Panc1 (cell line): ENCODE measurements around the gene QSOX1. TPM values are rescaled to one million over a fixed set of nuclear protein-coding genes. Genes with fewer than 3 reads are reported as not detected.

Source experiments
- ATAC-seq: fragments of 200-7000 bp; cut with Tn5 transposase; 2 replicates; pipeline ENCODE4 v1.9.1; 2020; ENCODE audit warnings: mild to moderate bottlenecking, moderate library complexity
- BruUV-seq: library from RNA; stranded (reverse); fragments of 400-500 nt; replicated peaks from 2 replicates; lab custom pipeline; 2021; lab: Mats Ljungman, UMichigan
- CTCF ChIA-PET: fragments of 300-600 bp; sonication (Branson Sonifier 250); formaldehyde crosslinking; loops from one replicate; lab custom pipeline; 2022; ENCODE audit warnings: antibody characterized with exemption; lab: Charles Lee
- POLR2A ChIA-PET: fragments of 300-600 bp; sonication (Branson Sonifier 250); formaldehyde crosslinking; loops from one replicate; lab custom pipeline; 2022; ENCODE audit warnings: antibody characterized with exemption; lab: Charles Lee
- DNase-seq: peaks from one replicate; pipeline ENCODE4 v3.0.0-alpha.2; 2010; ENCODE audit warnings: low read depth, low spot score
- H3K27ac ChIP-seq: 2 replicates; pipeline ENCODE4 v1.5.1; 2011; ENCODE audit warnings: mild to moderate bottlenecking, low read length, inconsistent platforms
- H3K27me3 ChIP-seq: fragments of 200-500 bp; sonication (Bioruptor generic); 2 replicates; pipeline ENCODE4 v1.6.0; 2014; ENCODE audit warnings: low read length, inconsistent platforms; ENCODE audit not compliant: control insufficient read depth, insufficient read depth
- H3K36me3 ChIP-seq: fragments of 200-500 bp; sonication (Bioruptor generic); 2 replicates; pipeline ENCODE4 v1.5.1; 2014; ENCODE audit warnings: inconsistent platforms, mild to moderate bottlenecking, low read length, moderate library complexity; ENCODE audit not compliant: control insufficient read depth, insufficient read depth
- H3K4me1 ChIP-seq: 2 replicates; pipeline ENCODE4 v1.5.1; 2011; ENCODE audit warnings: inconsistent platforms, mild to moderate bottlenecking, low read length, moderate library complexity; ENCODE audit not compliant: control insufficient read depth, insufficient read depth
- H3K4me3 ChIP-seq, 2 experiments: 2 replicates each; pipeline ENCODE4 v1.5.1; 2011 to 2012; ENCODE audit warnings: low read depth in 2 of 2, low read length in 2 of 2, mild to moderate bottlenecking in 2 of 2, inconsistent platforms in 1 of 2, moderate library complexity in 1 of 2
- H3K9me3 ChIP-seq: fragments of 200-500 bp; sonication (Bioruptor generic); 2 replicates; pipeline ENCODE4 v1.5.1; 2014; ENCODE audit warnings: low read depth, mild to moderate bottlenecking, inconsistent platforms, low read length, moderate library complexity; ENCODE audit not compliant: control insufficient read depth, insufficient read depth
- CTCF ChIP-seq: fragments of 450-650 bp; IDR thresholded peaks from 2 replicates; pipeline ENCODE4 v1.5.1; 2017; ENCODE audit warnings: mild to moderate bottlenecking
- POLR2AphosphoS5 ChIP-seq: IDR thresholded peaks from 2 replicates; pipeline ENCODE4 v1.6.1; 2012; ENCODE audit warnings: mild to moderate bottlenecking, low read depth, low read length, moderate library complexity
- SIN3A ChIP-seq: IDR thresholded peaks from 2 replicates; pipeline ENCODE4 v1.6.1; 2012; ENCODE audit warnings: low read depth, mild to moderate bottlenecking, low read length, moderate library complexity, borderline replicate concordance; ENCODE audit not compliant: insufficient read depth
- TCF7L2 ChIP-seq: IDR thresholded peaks from 2 replicates; pipeline ENCODE4 v1.6.1; 2011; ENCODE audit warnings: mild to moderate bottlenecking, low read depth, low read length, inconsistent platforms
- in situ Hi-C: cut with HindIII; loops from 2 replicates; pipeline ENCODE4 v1.10.0; 2016; ENCODE audit warnings: low sequenced_read_pairs, low pct_unique_long_range_greater_than_20kb
- intact Hi-C: fragments of 100-400 bp; cut with micrococcal nuclease; formaldehyde crosslinking; loops from one replicate; pipeline ENCODE4 v1.10.0; 2022; ENCODE audit not compliant: unreplicated experiment
- total RNA-seq: library from RNA; stranded (reverse); gene quantifications from one replicate; pipeline ENCODE4 v1.2.1, GENCODE V29; 2021; ENCODE audit not compliant: unreplicated experiment
- TF ChIP-seq, protein P1 (sequence below), 2 experiments: IDR thresholded peaks; 2 replicates each; pipeline ENCODE4 v1.6.1; 2011 to 2012; ENCODE audit warnings: low read depth in 2 of 2, control low read depth in 1 of 2, low read length in 1 of 2, mild to moderate bottlenecking in 1 of 2, moderate library complexity in 1 of 2; ENCODE audit not compliant: insufficient read depth in 1 of 2

QSOX1 gene
- total RNA-seq, 1 experiment from 2014 or later = 152 TPM

GRCh38 chr1:180238675-180239074 lies 84.0 kb downstream of the QSOX1 start:
- no peak for TF ChIP-seq CTCF
- no peak for TF ChIP-seq TCF7L2
- TF ChIP-seq SIN3A = no peak
- TF ChIP-seq, protein P1, sequence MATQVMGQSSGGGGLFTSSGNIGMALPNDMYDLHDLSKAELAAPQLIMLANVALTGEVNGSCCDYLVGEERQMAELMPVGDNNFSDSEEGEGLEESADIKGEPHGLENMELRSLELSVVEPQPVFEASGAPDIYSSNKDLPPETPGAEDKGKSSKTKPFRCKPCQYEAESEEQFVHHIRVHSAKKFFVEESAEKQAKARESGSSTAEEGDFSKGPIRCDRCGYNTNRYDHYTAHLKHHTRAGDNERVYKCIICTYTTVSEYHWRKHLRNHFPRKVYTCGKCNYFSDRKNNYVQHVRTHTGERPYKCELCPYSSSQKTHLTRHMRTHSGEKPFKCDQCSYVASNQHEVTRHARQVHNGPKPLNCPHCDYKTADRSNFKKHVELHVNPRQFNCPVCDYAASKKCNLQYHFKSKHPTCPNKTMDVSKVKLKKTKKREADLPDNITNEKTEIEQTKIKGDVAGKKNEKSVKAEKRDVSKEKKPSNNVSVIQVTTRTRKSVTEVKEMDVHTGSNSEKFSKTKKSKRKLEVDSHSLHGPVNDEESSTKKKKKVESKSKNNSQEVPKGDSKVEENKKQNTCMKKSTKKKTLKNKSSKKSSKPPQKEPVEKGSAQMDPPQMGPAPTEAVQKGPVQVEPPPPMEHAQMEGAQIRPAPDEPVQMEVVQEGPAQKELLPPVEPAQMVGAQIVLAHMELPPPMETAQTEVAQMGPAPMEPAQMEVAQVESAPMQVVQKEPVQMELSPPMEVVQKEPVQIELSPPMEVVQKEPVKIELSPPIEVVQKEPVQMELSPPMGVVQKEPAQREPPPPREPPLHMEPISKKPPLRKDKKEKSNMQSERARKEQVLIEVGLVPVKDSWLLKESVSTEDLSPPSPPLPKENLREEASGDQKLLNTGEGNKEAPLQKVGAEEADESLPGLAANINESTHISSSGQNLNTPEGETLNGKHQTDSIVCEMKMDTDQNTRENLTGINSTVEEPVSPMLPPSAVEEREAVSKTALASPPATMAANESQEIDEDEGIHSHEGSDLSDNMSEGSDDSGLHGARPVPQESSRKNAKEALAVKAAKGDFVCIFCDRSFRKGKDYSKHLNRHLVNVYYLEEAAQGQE (IDR thresholded peaks at IDR 0.05; ENCODE audit: insufficient read depth in 1 of 2, low read depth in 2 of 2, low read length in 1 of 2) = no peak
- TF ChIP-seq POLR2AphosphoS5 = no peak
- no peak overlapping the region for H3K4me3 ChIP-seq
- peaks cover 34% of the 10 kb centered on the region for H3K27me3 ChIP-seq
- ATAC-seq (no peak), DNase-seq (no peak)
- POLR2A ChIA-PET = no interaction called here
- intact Hi-C loops (no loop called here), in situ Hi-C loops (no loop called here)
- H3K4me1 ChIP-seq = peaks cover 5% of the 10 kb centered on the region
- no peak overlapping the region for H3K27ac ChIP-seq
- BruUV-seq = no TSS peak
- CTCF ChIA-PET = interaction anchor here (0.6 kb wide), 1 partner anchor 847 kb away, joined by 6 read pairs; no protein-coding TSS in a partner anchor
- no peaks in the 10 kb centered on the region for H3K9me3 ChIP-seq
- H3K36me3 ChIP-seq = no peaks in the 10 kb centered on the region; the same call in 1 of the 2 replicates

DNA sequence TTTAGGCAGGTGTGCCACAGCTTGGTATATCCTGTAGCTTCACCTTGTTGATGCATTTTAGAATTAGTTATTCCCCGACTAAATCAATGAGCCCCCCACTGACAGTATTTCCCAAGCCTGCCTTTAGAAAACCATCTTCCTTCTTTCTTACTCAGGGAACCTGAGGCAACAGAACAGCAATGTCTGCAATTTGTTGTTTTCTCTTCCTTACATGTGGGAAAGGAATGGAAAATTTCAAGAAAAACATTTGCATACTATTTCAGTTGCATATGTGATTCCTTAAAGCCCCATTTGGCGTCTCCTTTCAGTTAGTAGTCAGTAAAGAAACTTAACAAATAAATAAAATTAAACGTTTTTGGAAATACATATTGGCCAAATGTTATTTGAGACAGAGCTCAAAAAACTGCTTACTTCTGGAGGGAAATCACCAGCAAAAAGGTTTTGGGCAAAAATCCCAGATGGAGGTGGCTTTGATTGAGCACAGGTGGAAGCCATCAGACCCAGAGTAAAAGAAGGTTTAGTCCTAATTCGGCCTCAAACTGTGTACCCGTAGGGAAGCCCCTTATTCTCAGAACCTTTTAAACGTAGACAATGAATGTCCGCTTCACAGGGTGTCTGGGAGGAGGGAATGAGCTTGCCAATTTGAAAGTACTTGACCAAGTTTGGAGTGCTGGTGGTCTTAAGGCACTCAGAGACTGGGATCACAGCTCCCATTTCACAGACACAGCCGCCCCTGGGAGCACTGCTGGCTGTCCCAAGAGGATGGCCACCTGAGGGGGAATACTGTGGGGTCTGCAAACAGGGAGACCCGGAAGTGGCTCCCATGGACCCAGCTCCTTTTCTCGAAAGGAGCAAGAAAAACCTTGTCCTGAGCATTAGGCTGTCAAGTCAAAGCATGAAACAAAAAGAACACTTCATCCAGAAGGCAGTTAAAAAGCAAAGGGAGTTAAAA lies 84.8 kb downstream of the QSOX1 start:
- POLR2A ChIA-PET = no interaction called here
- Histone ChIP-seq H3K4me1 (peaks cover 2% of the 10 kb centered on the region), H3K27ac (no peak overlapping the region), H3K36me3 (no peaks in the 10 kb centered on the region; the same call in 1 of the 2 replicates), H3K9me3 (no peaks in the 10 kb centered on the region), H3K27me3 (peaks cover 31% of the 10 kb centered on the region), H3K4me3 (no peak overlapping the region)
- ATAC-seq (no peak), DNase-seq (no peak)
- intact Hi-C loops = no loop called here
- in situ Hi-C loops = no loop called here
- CTCF ChIA-PET = no interaction called here
- no peak for TF ChIP-seq TCF7L2
- no peak for TF ChIP-seq CTCF
- no peak for TF ChIP-seq POLR2AphosphoS5
- TF ChIP-seq, protein P1 (IDR thresholded peaks at IDR 0.05; ENCODE audit: insufficient read depth in 1 of 2, low read depth in 2 of 2, low read length in 1 of 2) = no peak
- TF ChIP-seq SIN3A = no peak
- no TSS peak for BruUV-seq
